CD4-positive, alpha-beta T cell treated with Interleukin-4 for 4 hours (primary cell): ENCODE measurements around the gene SEPSECS.
"Not testable (repeated sequence)": the region's sequence is repeated elsewhere in the genome, so short reads cannot be mapped to it uniquely, and the experiment has no call there.

Experiments used
- DNase-seq: peaks from one replicate; pipeline ENCODE4 v3.0.0-alpha.2; 2020

The SEPSECS gene

DNA sequence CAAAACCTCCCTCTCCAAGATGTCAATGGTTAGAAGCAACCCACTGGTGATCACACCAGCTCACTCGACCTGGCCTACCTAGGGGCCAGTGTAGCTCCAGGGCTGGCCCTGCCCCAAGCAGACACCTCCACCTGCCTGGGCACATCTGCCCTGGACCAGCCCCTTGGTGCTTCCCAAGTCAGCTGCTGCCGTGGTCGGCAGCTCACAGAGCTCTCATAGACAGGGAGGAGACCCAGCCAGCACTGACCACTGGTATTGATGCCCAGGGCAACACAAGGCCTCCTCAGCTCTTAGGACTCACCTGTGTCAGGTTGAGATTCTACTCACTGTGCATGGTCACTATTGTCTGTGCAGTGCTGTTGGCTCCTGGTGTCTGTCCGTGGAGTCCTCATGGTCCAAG is 51.7 kb downstream of the SEPSECS start:
- DNase-seq, result no peak

DNA sequence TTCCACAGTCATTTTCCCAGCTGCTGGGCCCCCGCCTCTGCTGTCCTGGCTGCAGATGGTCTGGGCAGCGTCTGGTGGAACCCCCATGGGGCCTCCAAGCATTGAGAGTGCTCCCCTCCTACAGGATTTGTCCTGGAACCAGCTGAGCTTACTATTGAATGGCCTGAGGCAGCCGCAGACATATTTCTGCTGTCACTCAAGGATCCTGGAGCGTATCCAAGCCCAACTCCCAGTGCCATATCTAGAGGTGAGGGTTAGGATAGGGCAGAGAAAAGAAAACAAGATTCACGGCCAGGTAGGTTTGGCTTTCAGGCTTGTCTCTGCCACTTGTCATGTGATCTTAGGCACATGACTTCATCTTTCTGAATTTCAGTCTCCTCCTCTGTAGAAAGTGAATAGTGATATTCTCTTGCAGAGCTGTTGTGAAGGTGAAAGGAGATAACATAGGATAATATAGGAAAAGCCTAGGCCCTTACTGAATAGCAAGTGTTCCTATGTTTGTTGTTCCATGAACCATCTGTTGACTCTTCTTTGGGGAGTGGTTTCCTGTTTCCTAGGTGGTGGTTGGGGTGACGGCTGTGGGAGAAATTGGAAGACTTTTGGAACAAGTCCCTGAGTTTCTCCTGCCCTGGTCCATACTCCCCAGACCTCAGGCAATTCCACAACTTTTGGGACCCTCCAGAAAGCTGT is 52.3 kb downstream of the SEPSECS start:
- DNase-seq, result no peak

GRCh38 chr4:25106363-25107151 is 53.7 kb downstream of the SEPSECS start:
- DNase-seq, result no peak

DNA sequence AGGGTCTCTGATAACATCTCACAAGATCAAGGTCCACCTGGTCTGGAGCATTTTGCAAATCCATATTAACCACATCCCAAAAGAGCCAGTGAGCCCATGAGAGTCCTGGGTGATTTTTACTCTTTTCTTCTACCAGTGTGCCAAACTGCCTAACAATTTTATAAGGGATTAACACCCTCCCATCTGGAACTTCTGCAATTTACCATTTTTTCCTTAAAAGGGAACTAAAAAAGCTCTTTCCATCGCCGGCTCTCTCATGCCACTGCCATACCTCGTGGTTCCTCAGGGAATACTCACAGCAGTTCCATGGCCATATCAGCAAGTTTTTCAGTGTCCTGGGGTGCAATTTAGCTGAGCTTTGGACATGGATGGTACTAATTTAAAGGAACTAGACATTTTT is 55.7 kb downstream of the SEPSECS start:
- no peak for DNase-seq

GRCh38 chr4:25103418-25103817 is 56.8 kb downstream of the SEPSECS start:
- no peak for DNase-seq

DNA sequence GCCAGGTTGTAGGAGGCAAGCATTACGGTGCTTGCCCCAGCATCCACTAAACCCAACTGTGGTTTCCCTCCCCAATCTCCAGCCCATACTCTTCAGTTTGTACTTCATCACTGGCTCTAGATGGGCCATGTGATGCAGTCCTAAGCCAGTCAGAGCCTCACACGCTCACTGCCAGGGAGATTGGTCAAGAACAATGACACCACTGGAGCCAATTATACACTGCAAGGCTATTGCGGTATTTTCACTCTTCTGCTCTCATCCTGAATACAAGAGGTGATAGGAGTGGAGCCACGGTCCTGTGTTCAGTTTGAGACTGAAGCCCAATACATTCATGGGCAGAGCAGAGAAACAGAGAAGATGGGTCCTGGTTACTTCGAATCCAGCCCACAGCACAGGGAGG is 58.4 kb downstream of the SEPSECS start:
- no peak for DNase-seq

GRCh38 chr4:25100710-25101109 is 59.5 kb downstream of the SEPSECS start:
- no peak for DNase-seq

DNA sequence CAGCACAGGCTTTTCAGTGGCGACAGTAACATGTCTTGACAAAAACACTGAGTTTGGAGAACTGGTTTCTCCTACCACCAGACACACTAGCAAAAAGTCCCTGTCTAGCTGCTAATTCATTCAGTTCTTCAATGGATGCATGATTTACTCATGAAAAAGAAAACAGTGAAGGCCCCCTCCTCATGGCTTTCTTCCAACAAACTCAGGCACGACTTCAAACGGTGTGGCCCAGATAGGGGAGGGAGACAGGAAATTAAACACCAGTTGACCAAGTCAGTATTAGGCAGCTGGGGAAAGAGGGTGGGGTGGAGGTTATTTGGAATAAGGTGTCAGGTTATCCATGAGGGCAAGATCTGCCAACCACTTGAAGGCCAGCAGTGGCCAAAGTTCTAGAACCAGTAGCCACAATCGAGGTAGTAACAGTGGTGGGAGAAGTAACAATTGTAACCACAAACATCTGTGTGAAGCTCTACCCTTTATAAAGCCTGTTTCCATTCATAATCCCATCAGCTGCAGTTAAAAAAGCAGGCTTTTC is 60.2 kb downstream of the SEPSECS start:
- DNase-seq, result no peak

- DNase-seq, result no peak
Observed at GRCh38 chr4:25098964-25099891, 61.0 kb downstream of the SEPSECS start.

GRCh38 chr4:25096981-25097443 is 63.2 kb downstream of the SEPSECS start:
- DNase-seq, result no peak

DNA sequence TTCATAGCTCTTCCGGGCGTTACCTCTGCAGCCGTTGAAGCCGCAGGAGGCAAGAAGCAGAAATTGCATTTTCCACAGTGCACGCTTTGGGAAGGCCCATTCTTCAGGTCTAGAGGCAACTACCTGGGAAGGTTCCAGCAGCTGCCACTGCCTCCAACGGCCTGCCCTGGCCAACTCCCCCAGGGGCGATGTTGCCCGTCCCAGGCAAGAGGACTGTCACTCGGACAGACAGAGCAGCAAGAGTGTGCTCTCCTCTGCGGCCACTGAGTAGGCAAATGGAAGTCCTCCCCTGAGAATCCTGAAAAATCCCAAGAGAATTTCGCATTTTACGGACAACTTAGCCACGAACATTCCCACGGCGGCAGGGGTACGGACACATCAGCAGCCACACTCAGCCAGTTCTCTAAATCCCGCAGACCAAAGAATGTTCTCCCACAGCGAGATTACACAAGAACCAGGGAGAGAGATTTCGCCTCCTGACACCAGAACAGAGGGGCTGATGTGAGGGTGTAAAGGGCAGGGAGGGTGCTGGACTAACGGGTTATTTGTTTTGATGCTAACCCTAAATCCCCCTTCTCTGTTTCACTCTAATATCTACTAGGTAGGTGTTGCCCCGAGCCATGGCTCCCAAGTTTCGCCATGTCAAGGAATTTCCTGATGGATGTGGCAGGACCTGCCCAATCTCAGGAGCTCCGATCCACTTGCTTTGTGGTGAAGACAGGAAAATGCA is 63.8 kb downstream of the SEPSECS start:
- DNase-seq, result no peak

DNA sequence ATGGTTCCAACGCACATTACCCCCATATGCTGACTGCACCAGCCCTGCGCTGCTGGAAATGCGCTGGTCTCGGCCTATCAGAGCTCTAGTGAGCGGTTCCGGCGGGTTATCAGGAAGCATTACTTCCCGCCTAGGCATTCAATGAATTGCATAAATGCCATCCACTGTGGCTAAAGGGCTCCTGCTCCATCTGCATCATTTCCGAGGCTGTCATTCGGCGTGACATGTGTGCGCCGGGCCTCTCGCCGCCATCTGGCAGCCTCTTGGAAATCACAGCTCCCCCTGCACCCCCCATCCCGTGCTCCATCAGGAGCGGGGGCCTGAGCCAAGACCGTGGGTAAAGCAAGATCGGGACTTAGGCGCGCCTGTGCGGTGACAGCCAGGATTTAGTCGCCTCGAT is 64.4 kb downstream of the SEPSECS start:
- DNase-seq, result no peak

DNA sequence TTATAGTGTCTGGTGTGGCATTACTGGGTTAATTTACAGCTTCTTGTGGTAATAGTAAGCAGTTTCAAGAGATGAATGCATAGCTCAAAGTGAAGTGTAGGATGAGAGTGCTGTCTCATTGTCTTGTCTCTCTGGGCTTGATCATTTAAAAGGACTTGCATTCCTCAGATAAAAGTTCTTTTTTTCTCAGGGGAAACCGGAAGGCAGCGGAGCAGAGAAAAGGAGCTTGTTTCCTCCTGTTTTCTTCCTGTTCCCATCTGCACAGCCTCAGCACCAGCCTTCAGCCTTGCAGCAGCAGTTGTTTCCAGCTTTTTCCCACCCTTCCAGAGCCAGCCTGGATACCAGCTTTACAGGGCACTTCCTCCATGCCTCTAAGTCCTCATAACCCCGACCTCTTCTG is 68.1 kb downstream of the SEPSECS start:
- DNase-seq, result no peak

GRCh38 chr4:25090516-25090915 is 69.7 kb downstream of the SEPSECS start:
- no peak for DNase-seq

GRCh38 chr4:25089051-25089763 is 71.0 kb downstream of the SEPSECS start:
- no peak for DNase-seq

DNA sequence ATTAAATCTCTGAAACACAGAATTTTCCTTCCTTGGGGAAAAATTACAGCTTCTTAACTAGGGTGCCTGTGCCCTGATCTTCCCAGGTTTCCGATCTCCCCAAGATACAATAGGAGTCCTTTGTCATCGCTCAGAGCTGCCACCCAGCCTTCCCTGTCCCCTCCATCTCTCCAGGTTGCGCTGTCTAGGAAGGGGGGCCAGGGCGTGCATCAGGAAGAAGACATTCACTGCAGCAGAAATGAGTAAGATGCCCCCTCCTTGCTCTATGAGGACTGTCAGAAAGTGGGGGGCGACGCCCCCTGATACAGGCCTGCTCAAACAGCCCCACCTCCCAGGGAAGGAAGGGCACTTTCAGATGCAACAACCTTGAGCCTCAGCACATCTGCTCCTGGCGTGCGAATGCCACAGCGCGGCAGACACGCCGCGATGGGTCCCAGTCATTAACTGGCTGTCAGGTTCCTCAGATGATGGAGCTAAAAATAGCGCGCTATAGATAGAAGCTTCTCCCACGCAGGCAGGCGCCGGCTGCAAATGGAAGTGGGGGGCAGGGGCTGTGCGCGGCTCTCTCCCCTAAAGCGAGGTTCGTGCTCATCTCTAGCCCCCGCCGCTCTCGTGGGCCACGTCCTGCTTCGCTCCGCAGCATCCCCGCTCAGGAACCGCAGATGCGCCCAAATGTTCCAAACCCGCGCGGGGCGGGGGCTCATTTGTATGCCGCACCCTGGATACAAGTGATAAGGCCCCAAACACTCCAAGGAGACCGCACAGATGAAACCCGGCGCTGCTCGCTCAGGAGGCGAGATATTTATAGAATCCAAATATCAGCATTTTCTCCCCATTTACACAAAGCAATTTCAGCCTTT is 71.9 kb downstream of the SEPSECS start:
- no peak for DNase-seq

DNA sequence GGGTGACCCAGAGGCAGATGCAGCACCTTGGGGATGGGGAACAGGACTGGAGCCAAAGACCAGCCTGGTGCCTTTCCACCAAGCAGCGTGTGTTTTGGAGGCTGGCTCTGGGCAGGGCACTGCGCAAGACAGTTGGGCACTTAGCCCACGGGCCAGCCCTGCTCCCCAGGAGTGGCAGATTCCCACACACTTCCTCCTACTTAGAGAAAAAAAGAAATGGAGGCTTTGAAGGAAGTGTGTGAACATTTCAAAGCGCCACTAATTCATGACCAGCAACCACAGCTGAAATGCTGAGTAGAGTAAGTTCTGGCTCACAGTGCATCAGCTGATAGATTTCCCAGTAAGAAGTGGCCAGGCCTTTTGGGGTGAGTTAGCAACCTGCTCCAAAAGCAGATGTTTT is 74.6 kb downstream of the SEPSECS start:
- no peak for DNase-seq

GRCh38 chr4:25083441-25083840 is 76.8 kb downstream of the SEPSECS start:
- DNase-seq, result not testable (repeated sequence)

DNA sequence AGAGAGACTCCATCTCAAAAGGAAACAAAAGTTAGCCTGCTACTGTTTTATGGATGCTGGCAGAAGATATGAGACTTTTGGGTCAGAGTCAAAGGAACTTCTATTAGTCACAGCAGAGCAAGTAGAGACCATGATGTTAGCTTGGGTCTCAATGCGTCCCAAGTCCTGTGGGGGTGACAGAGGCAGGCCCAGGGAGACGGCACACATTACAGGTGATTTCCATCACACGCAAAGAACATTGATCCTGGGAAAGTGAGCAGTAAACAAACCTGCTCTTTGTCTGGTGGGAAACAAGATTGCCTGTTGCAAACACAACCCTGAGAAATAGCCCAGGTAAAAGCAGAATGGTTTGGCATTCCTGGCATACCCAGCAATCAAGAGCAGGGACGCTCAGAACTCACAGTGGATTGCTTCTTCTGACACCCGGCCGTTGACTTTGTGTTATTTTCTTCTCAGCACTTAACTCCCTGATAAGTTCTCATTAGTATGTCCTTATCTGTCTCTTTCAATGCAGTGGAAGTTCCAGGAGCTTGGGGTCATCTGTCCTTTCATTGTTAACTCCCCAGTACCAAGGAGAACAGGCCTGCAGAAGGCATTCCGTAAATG is 78.3 kb downstream of the SEPSECS start:
- DNase-seq, result no peak

- no peak for DNase-seq
Observed at GRCh38 chr4:25080571-25080970, 79.7 kb downstream of the SEPSECS start.
